ENCODE data around the gene ACTG1. TPM values are rescaled to one million over a fixed set of nuclear protein-coding genes. Genes with fewer than 3 reads are reported as not detected.
A peak's percentile ranks its signal among the peaks of the same experiment; 100 is the strongest.

Gene ACTG1
- total and polyA plus RNA-seq, 2 of the 13 experiments (the other 11 are each of a cell fraction or from before 2014, with no cell fraction given), result 973 to 1,138 TPM

GRCh38 chr17:81492202-81492601 lies 20.4 kb downstream of the ACTG1 start:
- in situ Hi-C loops (cut with HindIII; ENCODE audit: extremely low pct_ligation_motif_present, low pct_unique_long_range_greater_than_20kb), result no loop called here
- DNase-seq (ENCODE audit: low spot score), result no peak
- TF ChIP-seq MTERF4 (CRISPR knock-in tag; IDR thresholded peaks at IDR 0.05), result no peak
- TF ChIP-seq RFXAP (CRISPR knock-in tag; IDR thresholded peaks at IDR 0.05; ENCODE audit: borderline replicate concordance), result no peak
- TF ChIP-seq UBTF (CRISPR knock-in tag; IDR thresholded peaks at IDR 0.05), result 0 out of 2 replicates have a peak, but pooled peaks have one; percentile 16
- TF ChIP-seq PRPF4 (IDR thresholded peaks at IDR 0.05; ENCODE audit: low read depth, low read length, poor library complexity, severe bottlenecking), result peak; percentile 23
- peak; percentile 87 for TF ChIP-seq ZNF768 (CRISPR knock-in tag; IDR thresholded peaks at IDR 0.05)
- TF ChIP-seq SALL1 (CRISPR knock-in tag; IDR thresholded peaks at IDR 0.05), result peak; percentile 33; the same call in 1 of the 2 replicates
- peak; percentile 75; the same call in 1 of the 2 replicates for TF ChIP-seq ZNF281 (CRISPR knock-in tag; IDR thresholded peaks at IDR 0.05; ENCODE audit: borderline replicate concordance)
- peak; percentile 24; the same call in 1 of the 2 replicates for TF ChIP-seq MXD3 (CRISPR knock-in tag; IDR thresholded peaks at IDR 0.05)
- peak; percentile 38; the same call in 1 of the 2 replicates for TF ChIP-seq ZNF687 (CRISPR knock-in tag; IDR thresholded peaks at IDR 0.05)
- 0 out of 2 replicates have a peak, but pooled peaks have one; percentile 22 for TF ChIP-seq ZBTB26 (CRISPR knock-in tag; IDR thresholded peaks at IDR 0.05; ENCODE audit: borderline replicate concordance)
- 0 out of 2 replicates have a peak, but pooled peaks have one; percentile 40 for TF ChIP-seq IRF2 (CRISPR knock-in tag; IDR thresholded peaks at IDR 0.05)

More at GRCh38 chr17:81492202-81492601, 20.4 kb downstream of the ACTG1 start:
- Histone ChIP-seq H2AFZ (ENCODE audit: low read length) (no peak overlapping the region), H3K9ac (ENCODE audit: insufficient read depth, low read depth, low read length) (peak overlapping the region; percentile 28), H3K27me3 (ENCODE audit: control insufficient read depth in 1 of 2, insufficient read depth in 2 of 2, low read length in 2 of 2) (peaks cover 1 to 29% of the 10 kb centered on the region in 2 experiments), H3K36me3 (replicated peaks in 1 of 2; ENCODE audit: control insufficient read depth in 1 of 2, insufficient read depth in 2 of 2, low read length in 2 of 2) (no peaks in the 10 kb centered on the region), H3K79me2 (ENCODE audit: insufficient read depth, low read length) (no peaks in the 10 kb centered on the region), H3K4me1 (ENCODE audit: insufficient read depth, low read length) (peaks cover 72% of the 10 kb centered on the region), H3K4me3 (replicated peaks in 1 of 3; ENCODE audit: insufficient read depth in 1 of 3, low read depth in 2 of 3, low read length in 3 of 3) (peak overlapping the region in 1 of 3 experiments; percentile 46; a peak in 1 of 6 replicates), H4K20me1 (ENCODE audit: insufficient read depth, low read length) (no peaks in the 10 kb centered on the region), H3K4me2 (ENCODE audit: low read depth, low read length) (peak overlapping the region; percentile 71), H3K9me3 (ENCODE audit: low read length) (no peaks in the 10 kb centered on the region), H3K27ac (ENCODE audit: extremely low read length, insufficient read depth, low read length) (no peak overlapping the region)
- intact Hi-C loops (cut with micrococcal nuclease; ENCODE audit: unreplicated experiment), result no loop called here
- BruUV-seq (replicated peaks), result no TSS peak
- no peak for ATAC-seq
- CTCF ChIA-PET (ENCODE audit: low intra/inter-chr PET ratio, low total read pairs), result no interaction called here
- POLR2A ChIA-PET, result interaction anchor here (1.0 to 2.0 kb wide), 7 partner anchors 9 to 95 kb away, joined by 3 to 13 read pairs (median 3); partner anchors contain the start of genes ACTG1 and FAAP100
- WGBS (ENCODE audit: low lambda C conversion rate), result 16% methylated on average over 18 of the region's 18 CpGs
- FAIRE-seq, result no peak
